SH-SY5Y (cell line): ENCODE data around the gene SETMAR.

Experiments
- GATA2 ChIP-seq: IDR thresholded peaks from 2 replicates; pipeline ENCODE4 v1.6.1; 2011; ENCODE audit warnings: mild to moderate bottlenecking, low read depth, low read length
- GATA3 ChIP-seq: IDR thresholded peaks from 2 replicates; pipeline ENCODE4 v1.6.1; 2011; ENCODE audit warnings: low read depth, mild to moderate bottlenecking, low read length, moderate library complexity

DNA sequence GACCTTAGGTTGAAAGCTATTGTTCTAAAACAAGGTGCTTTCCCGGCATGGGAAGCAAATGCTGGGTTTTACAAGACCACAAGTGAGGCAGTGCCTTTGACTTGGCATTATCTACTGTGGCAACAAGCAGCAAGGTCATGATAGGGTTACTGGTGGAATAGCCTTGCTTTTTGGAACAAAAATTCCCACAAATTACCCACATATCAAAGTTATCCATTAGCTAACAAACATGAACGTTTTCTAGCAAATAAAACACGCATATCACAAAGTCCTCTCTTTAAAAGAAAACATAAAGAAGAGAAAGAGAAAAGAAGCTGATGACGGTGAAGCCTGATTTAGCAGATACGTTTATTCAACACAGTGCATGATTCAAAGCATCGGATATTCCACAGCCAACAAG lies 57.6 kb downstream of the SETMAR start:
- no peak for TF ChIP-seq GATA2
- TF ChIP-seq GATA3 = no peak
